SU-DHL-6 (cell line): ENCODE results near the gene KIF18B.
"Not testable (repeated sequence)": the region's sequence is repeated elsewhere in the genome, so short reads cannot be mapped to it uniquely, and the experiment has no call there.

Source experiments
- H2AFZ ChIP-seq: fragments of 200-600 bp; sonication (generic); 2 replicates; pipeline ENCODE4 v1.6.1; 2014; ENCODE audit warnings: low read depth, mild to moderate bottlenecking, moderate library complexity, mixed read lengths, antibody characterized with exemption, low read length; ENCODE audit not compliant: severe bottlenecking
- H3F3A ChIP-seq: fragments of 200-600 bp; shearing (Covaris generic); 2 replicates; pipeline ENCODE4 v1.6.0; 2016; ENCODE audit warnings: antibody characterized with exemption, mild to moderate bottlenecking; ENCODE audit not compliant: insufficient read depth
- H3K27ac ChIP-seq: fragments of 200-600 bp; sonication (generic); 2 replicates; pipeline ENCODE4 v1.5.1; 2016; ENCODE audit warnings: low read depth, mild to moderate bottlenecking, low read length, moderate library complexity, mixed read lengths
- H3K27me3 ChIP-seq: fragments of 200-600 bp; sonication (generic), shearing (Covaris generic); 2 replicates; pipeline ENCODE4 v1.6.0; 2014; ENCODE audit warnings: mild to moderate bottlenecking, low read length
- H3K36me3 ChIP-seq: fragments of 200-600 bp; sonication (generic); 2 replicates; pipeline ENCODE4 v1.6.1; 2014; ENCODE audit warnings: mild to moderate bottlenecking, low read length, mixed read lengths
- H3K4me2 ChIP-seq: fragments of 300-600, 200-600 bp; shearing (Covaris generic), sonication (generic); 2 replicates; pipeline ENCODE4 v1.6.0; 2014; ENCODE audit warnings: low read length, low read depth, mild to moderate bottlenecking; ENCODE audit not compliant: poor library complexity, severe bottlenecking
- H3K4me3 ChIP-seq: fragments of 200-600 bp; sonication (generic); 2 replicates; pipeline ENCODE4 v1.5.1; 2014; ENCODE audit warnings: antibody characterized with exemption, low read length, mild to moderate bottlenecking, mixed read lengths; ENCODE audit not compliant: insufficient read depth, poor library complexity, severe bottlenecking
- H3K79me2 ChIP-seq: fragments of 200-600 bp; sonication (generic); 2 replicates; pipeline ENCODE4 v1.6.1; 2014; ENCODE audit warnings: mild to moderate bottlenecking, low read length, moderate library complexity; ENCODE audit not compliant: insufficient read depth
- H3K9ac ChIP-seq: fragments of 200-600 bp; sonication (generic); 2 replicates; pipeline ENCODE4 v1.7.0; 2014; ENCODE audit warnings: mild to moderate bottlenecking, low read length
- H3K9me2 ChIP-seq: fragments of 200-600 bp; sonication (generic); replicated peaks from 2 replicates; pipeline ENCODE4 v1.6.1; 2014; ENCODE audit warnings: low read length; ENCODE audit not compliant: insufficient read depth
- H3K9me3 ChIP-seq: fragments of 200-600 bp; sonication (generic); 2 replicates; pipeline ENCODE4 v1.6.1; 2014; ENCODE audit warnings: low read length, mixed read lengths; ENCODE audit not compliant: insufficient read depth
- H4K20me1 ChIP-seq: fragments of 200-600 bp; sonication (generic); 2 replicates; pipeline ENCODE4 v1.6.1; 2014; ENCODE audit warnings: low read depth, mild to moderate bottlenecking, antibody characterized with exemption, low read length, moderate library complexity, mixed read lengths
- CTCF ChIP-seq: fragments of 200-600 bp; sonication (generic); IDR thresholded peaks from one replicate; pipeline ENCODE4 v1.5.1; 2017; ENCODE audit warnings: antibody characterized with exemption, mild to moderate bottlenecking, low read length, moderate library complexity; ENCODE audit not compliant: insufficient read depth, poor library complexity, severe bottlenecking
- EZH2phosphoT487 ChIP-seq: fragments of 200-600 bp; sonication (generic), shearing (Covaris generic); conservative IDR thresholded peaks from 2 replicates; pipeline ENCODE4 v1.6.1; 2018; ENCODE audit warnings: mild to moderate bottlenecking, antibody characterized with exemption, low read length, moderate library complexity, mixed read lengths

The KIF18B gene

GRCh38 chr17:44948315-44948795, 782 bp upstream of the KIF18B start:
- H3K27me3 ChIP-seq, result no peaks in the 10 kb centered on the region
- no peaks in the 10 kb centered on the region for H3K9me3 ChIP-seq
- H3K4me2 ChIP-seq, result peak overlapping the region; percentile 58
- 0 out of 2 replicates have a peak, but pooled peaks cover 5% of the 10 kb centered on the region for H3F3A ChIP-seq
- H3K36me3 ChIP-seq, result peaks cover 10% of the 10 kb centered on the region
- no peaks in the 10 kb centered on the region for H3K9me2 ChIP-seq
- no peak for TF ChIP-seq CTCF
- TF ChIP-seq EZH2phosphoT487, result no peak
- H2AFZ ChIP-seq, result peak overlapping the region; percentile 3
- H4K20me1 ChIP-seq, result no peaks in the 10 kb centered on the region
- H3K4me3 ChIP-seq, result peak overlapping the region; percentile 96
- peak overlapping the region; percentile 32; the same call in 1 of the 2 replicates for H3K27ac ChIP-seq
- peaks cover 42% of the 10 kb centered on the region for H3K79me2 ChIP-seq
- H3K9ac ChIP-seq, result peak overlapping the region; percentile 100

- Histone ChIP-seq H3K36me3 (peaks cover 14% of the 10 kb centered on the region), H3K4me3 (peak overlapping the region; percentile 96), H3K27ac (peak overlapping the region; percentile 86; the same call in 1 of the 2 replicates), H3K9ac (peak overlapping the region; percentile 100), H3K4me2 (peak overlapping the region; percentile 95), H3K79me2 (peaks cover 69% of the 10 kb centered on the region)
- not testable (repeated sequence) for H3K9me2 ChIP-seq, H2AFZ ChIP-seq, H4K20me1 ChIP-seq, H3K9me3 ChIP-seq, H3F3A ChIP-seq, H3K27me3 ChIP-seq
Observed at GRCh38 chr17:44945652-44946051, 1.9 kb downstream of the KIF18B start.

- Histone ChIP-seq H2AFZ (no peak overlapping the region), H3K4me3 (no peak overlapping the region), H3K9ac (no peak overlapping the region), H4K20me1 (peaks cover 7% of the 10 kb centered on the region), H3K36me3 (peaks cover 34% of the 10 kb centered on the region), H3K9me2 (no peaks in the 10 kb centered on the region), H3K4me2 (peak overlapping the region; percentile 6), H3K27ac (no peak overlapping the region), H3K27me3 (no peaks in the 10 kb centered on the region), H3K79me2 (peaks cover 99% of the 10 kb centered on the region), H3K9me3 (no peaks in the 10 kb centered on the region), H3F3A (no peaks in the 10 kb centered on the region)
- TF ChIP-seq EZH2phosphoT487, result no peak
- no peak for TF ChIP-seq CTCF
Observed at GRCh38 chr17:44942456-44942855, 5.1 kb downstream of the KIF18B start.

- Histone ChIP-seq H3F3A (0 out of 2 replicates have a peak, but pooled peaks cover 4% of the 10 kb centered on the region), H2AFZ (no peak overlapping the region), H3K36me3 (peaks cover 40% of the 10 kb centered on the region), H3K9ac (no peak overlapping the region), H3K4me3 (no peak overlapping the region), H4K20me1 (peaks cover 10% of the 10 kb centered on the region), H3K27ac (no peak overlapping the region), H3K9me2 (no peaks in the 10 kb centered on the region), H3K4me2 (no peak overlapping the region), H3K9me3 (no peaks in the 10 kb centered on the region), H3K79me2 (peaks cover 99% of the 10 kb centered on the region), H3K27me3 (no peaks in the 10 kb centered on the region)
- TF ChIP-seq CTCF (no peak), EZH2phosphoT487 (no peak)
Observed at GRCh38 chr17:44941712-44942331, 5.8 kb downstream of the KIF18B start.
